ENCODE measurements around the gene AKR1D1.
"Not testable (repeated sequence)": the region's sequence is repeated elsewhere in the genome, so short reads cannot be mapped to it uniquely, and the experiment has no call there.

AKR1D1 gene

DNA sequence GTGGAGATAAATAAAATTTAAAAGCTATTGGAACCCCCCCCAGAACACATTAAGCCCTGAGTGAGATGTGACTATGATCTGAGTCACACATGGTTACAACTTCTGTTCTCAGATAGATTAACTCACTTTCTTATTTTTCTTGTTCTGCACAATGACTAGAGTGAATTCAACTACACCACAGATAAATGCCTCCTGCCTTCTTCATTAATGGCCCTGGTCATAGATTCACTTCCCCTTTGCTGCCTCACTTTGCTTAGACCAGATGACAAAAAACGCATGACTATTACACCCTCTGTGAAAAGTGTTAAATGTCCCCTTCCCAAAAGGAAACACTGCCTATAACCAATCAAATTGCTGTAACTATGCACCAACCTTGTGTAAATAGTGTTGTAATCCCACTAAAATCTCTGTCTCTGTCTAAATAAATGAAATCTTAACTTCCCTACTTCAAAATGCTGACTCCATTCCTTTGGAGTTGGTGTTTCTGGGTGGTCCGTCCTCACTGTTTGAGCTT is 49.4 kb downstream of the AKR1D1 start:
- no peak for DNase-seq

DNA sequence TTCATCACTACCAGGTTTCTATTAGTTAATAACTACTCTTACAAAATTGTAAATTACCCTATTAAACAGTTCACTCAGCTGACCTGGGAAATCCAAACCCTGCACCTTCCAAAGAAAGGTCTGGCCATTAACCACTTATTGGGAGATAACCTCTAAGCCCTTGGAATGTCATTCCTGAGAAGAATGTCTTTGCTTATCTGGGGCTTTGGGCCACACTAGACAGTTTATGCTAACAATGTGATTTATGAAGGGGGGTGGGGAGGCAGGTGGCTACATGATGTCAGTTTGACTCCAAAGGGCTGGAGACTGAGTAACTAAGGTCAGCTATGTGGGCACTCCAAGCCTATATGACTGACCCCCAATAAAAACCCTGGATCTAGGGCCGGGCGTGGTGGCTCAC is 50.7 kb downstream of the AKR1D1 start:
- no peak for DNase-seq

DNA sequence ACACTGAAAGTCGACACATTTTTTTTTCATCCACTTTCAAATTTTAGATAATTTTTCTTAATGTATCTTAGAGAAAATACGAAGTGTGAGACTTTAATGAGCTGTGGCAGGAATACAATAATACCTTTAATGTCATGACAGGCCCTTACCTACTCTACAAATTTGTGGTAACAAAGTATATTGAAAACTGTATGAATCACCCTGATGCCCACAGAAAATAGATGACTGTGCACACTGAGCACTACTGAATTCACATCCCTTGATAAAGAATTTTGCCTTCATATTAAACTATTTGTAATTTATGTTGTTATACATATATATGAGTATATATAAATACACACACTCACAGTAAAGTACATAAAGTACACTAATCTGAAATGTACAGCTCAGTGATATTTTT is 51.7 kb downstream of the AKR1D1 start:
- no peak for DNase-seq

DNA sequence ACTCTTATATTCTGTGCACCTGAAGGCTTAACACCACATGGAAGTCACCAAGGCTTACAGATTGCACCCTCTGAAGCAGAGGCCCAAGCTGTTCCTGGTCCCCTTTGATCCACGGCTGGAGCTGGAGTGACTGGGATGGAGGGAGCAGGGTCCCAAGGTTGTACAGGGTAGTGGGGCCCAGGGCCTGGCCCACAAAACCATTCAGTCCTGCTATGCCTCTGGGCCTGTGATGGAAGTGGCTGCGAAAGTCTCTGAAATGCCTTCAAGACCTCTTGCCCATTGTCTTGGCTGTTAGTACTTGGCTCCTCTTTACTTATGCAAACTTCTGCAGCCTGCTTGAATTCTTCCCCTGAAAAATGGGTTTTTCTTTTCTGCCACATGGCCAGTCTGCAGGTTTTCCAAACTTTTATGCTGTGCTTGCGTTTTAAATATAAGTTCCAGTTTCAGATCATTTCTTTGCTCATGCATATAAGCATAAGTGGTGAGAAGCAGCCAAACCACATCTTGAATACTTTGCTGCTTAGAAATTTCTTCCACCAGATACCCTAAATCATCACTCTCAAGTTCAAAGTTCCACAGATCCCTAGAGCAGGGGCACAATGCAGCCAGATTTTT is 53.4 kb downstream of the AKR1D1 start:
- DNase-seq, result no peak

DNA sequence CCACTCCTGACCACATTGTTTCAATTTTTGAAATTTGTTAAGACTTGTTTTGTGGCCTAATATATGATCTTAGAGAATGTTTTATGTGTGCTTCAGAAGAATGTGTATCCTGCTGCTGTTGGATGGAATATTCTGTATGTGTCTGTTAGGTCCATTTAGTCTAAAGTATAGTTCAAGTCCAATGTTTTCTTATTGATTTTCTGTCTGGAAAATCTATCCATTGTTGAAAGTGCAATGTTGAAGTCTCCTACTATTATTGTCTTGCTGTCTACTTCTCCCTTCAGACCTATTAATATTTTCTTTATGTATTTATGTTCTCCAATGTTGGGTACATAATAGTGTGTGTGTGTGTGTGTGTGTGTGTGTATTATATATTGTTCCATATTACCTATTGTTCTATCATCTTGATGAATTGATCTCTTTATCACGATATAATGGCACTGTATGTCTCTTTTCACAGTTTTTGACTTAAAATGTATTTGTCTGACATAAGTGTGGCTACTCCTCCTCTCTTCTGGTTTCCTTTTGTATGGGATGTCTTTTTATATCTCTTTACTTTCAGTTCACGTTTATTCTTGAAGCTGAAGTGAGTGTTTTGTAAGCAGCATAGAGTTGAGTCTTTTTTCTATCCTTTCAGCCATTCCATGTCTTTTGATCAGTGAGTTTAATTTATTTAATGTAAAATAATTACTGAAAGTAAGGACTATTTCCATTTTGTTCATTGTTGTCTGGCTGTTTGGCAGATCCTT is 61.3 kb downstream of the AKR1D1 start:
- no peak for DNase-seq

DNA sequence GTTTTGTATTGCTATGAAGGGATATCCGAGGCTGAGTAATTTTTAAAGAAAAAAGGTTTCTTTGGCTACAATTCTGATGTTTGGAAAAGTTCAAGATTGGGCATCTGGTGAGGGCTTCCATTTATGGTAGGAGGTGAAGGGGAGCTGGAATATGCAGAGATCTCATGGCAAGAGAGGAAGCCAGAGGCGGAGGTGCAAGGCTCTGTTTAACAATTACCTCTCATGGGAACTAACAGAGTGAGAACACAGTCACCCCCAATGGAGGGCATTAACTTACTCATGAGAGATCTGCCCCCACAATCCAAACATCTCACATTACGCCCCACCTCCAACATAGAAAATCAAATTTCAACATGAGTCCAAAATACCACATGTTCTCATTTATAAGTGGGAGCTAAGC is 62.0 kb downstream of the AKR1D1 start:
- no peak for DNase-seq

DNA sequence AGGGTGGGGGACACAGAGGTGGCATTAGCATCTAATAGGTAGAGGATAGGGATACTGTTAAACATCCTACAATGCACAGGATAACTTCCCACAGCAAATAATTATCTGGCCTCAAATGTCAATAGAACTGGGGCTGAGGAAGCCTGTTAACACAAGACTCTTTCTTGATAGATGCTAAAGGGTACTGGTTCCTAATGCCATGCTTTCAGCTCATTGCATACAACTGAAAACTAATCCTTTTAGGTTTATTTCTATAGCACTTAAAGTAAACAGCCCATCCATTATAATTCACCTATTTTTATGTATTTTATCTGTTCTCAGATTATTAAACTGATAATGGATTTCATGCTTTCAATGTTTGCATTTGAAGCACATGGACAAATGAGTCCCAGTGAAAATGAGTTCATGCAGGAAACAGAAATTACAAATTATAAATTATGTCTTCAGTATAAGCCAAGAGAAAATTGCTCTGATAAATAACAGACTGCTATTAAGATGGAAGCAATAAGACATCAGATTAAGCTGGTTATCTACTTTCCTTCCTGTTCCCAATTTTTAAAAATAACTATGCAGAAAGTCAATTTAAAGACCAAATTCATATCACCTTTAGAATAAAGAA is 66.4 kb downstream of the AKR1D1 start:
- no peak for DNase-seq

DNA sequence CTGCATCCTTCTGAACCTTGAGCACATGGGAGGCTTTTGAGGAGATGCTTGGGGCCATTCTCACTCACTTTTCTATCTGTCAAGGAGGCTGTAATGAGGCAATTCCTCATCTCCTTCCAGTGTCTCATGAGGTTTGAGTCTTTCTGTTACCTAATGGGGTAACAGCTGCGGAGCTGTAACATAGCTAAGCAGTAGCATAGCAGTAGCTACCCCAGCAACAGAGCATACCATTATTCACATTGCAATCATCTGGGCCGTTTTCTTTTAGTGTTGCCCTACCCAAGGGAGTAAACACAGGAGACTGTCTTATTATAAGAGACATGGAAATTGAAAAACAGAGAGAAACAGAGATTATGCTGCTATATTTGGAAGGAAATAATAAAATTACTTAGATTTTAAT is 68.7 kb downstream of the AKR1D1 start:
- DNase-seq, result no peak

DNA sequence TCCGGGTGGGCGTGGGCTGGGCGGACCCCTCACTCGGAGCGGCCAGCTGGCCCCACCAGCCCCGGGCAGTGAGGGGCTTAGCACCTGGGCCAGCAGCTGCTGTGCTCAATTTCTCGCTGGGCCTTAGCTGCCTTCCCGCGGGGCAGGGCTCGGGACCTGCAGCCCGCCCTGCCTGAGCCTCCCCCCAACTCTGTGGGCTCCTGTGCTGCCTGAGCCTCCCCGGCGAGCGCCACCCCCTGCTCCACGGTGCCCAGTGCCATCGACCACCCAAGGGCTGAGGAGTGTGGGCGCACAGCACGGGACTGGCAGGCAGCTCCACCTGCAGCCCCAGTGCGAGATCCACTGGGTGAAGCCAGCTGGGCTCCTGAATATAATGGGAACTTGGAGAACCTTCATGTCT is 70.0 kb downstream of the AKR1D1 start:
- DNase-seq, result not testable (repeated sequence)

DNA sequence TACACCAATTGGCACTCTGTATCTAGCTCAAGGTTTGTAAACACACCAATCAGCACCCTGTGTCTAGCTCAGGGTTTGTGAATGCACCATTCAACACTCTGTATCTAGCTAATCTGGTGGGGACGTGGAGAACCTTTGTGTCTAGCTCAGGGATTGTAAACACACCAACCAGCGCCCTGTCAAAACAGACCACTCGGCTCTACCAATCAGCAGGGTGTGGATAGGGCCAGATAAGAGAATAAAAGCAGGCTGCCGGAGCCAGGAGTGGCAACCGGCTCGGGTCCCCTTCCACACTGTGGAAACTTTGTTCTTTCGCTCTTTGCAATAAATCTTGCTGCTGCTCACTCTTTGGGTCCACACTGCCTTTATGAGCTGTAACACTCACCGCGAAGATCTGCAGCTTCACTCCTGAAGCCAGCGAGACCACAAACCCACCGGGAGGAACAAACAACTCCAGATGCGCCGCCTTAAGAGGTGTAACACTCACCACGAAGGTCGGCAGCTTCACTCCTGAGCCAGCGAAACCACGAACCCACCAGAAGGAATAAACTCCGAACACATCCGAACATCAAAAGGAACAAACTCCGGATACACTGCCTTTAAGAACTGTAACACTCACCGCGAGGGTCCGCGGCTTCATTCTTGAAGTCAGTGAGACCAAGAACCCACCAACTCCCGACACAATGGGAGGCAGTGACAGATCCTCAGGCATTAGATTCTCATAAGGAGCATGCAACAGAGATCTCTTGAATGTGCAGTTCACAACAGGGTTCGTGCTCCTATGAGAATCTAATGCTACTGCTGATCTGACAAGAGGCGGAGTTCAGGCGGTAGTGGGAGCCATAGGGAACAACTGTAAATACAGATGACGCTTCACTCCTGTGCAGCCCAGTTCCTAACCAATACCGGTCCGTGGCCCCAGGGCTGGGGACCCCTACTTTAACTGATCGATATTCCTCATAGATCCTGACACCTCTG is 70.8 kb downstream of the AKR1D1 start:
- not testable (repeated sequence) for DNase-seq

DNA sequence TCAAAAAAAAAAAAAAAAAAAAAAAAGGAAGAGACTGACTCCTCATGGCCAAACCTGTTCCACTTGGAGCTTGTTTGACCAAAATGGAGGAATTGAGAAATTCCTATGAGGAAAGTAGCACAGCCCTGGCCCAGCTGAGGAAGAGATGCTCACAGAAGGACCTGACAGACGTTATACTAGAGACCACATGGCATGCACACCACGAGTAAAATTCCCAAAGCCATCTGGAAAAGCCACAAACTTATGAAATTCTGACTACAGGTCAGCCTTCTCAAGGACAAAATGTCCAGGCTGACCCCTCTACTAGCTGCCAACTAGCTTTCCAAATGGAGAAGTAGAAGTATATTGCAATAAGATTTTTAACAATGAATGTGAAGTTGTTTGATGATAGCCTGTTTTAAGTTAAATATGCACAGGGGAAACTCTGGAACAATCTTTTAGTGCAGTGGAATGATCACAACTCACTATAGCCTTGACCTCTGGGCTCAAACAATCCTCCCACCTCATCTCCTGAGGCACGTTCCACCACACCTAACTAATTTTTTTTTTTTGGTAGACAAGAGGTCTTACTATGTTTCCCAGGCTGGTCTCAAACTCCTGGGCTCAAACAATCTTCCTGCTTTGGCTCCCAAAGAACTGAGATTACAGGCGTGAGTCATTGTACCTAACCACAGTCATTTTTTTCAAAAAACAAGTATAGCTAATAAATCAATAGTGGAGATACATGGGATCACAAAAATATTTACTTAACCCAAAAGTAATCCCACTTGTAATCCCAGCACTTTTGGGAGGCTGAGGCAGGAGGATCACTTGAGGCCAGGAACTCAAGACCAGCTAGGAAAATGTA is 75.7 kb downstream of the AKR1D1 start:
- no peak for DNase-seq

DNA sequence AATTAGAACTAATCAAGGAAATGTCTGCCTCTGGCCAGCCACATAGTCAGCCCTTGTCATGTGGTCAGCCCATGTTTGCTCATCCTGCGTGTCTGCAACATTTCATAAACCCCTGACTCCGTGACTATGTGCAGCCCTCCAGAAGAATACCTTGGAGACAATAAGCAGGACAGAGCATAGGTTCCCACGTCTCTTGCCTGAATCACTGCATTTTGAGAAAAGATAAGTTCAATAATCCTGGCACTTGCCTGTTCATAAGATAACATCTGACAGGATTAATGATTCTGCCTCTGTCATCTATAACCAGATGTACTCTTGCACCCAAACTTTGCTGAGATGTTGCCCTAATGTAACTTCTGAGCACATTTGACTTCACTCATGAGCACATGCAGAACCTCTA is 78.4 kb downstream of the AKR1D1 start:
- DNase-seq, result no peak

DNA sequence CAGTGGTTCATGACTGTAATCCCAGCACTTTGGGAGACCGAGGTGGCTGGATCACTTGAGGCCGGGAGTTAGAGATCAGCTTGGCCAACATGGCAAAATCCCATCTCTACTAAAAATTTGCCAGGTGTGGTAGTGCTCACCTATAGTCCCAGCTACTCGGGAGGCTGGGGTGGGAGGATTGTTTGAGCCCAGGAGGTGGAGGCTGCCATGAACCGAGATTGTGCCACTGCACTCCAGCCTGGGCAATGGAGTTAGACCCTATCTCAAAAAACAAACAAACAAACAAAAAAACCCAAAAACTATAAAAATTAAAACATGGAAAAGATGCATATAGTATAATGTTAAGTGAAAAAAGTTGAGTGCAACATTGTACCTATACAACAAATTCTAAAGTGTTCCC is 81.4 kb downstream of the AKR1D1 start:
- DNase-seq, result no peak

DNA sequence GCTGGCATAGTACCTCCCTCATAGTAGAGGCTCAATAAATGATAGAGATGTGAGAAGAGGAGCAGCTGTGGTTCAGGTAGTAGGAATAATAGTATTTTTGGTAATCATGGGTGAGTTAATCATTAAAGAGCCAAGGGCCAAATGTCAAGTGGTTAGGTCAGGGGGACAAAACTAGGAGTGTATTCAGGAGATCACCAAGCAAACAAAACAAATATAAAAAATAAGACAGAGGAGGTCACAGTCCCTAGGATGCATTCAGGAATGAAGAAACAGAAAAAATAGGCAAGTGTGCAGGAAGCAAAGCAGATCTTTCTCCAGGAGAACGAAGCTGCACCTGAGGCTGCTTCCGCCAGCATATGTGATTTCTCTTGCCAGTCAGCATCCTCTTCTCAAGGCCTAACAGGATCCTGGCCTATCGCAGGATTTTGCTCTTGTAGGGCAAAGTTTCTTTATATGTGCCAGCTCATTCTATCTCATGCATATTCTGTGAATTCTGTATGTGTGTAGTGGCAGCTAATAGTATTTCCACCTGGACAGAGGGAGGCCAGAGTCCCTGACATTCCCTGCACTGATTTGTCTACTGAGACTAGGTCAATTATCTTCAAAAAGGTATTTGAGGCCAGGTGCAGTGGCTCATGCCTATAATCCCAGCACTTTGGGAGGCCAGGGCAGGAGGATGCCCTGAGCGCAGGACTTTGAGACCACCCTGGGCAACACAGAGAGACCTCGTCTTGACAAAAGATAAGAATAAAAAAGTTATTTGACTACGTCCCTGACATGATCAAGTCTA is 82.7 kb downstream of the AKR1D1 start:
- no peak for DNase-seq

DNA sequence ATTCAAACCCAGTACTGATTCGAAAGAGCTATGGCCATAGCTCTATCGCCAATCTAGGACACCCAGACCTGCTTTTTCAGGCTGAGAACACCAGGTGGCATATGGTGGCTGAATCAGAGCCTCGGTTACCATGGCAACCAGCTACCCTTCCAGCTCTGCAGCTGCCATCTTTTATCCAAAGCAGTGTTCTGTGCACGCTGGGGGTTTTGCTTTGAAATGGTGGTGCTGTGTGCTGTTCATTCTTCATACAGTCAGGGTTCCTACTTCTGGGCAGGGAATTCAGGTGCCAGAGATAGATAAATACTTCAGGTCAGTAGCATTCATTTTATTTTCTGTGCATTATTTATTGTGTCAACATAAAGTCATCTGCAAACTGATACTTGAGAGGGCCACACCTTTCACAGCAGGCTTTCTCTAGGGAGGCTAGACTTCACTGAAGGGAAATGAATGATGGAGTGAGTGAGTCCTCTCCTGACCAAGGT is 85.4 kb downstream of the AKR1D1 start:
- peak; percentile 59 for DNase-seq

DNA sequence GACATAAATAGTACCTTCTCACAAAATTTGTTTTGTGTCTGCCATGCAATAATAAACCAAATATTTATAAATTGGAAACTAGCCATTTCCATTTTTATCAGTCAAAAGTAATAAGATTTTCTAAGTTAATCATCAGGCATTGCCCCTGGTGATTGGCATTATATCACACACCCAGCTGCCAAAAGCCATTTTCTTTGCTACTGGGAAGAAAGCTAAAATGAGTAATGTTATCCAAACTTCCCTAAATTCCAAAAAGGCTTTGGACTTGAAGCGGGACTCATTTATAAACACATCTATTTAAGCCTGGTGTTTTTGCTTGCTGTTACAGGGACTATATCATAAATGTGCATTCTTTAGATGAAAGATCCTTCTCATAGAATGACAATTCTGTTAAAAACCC is 86.0 kb downstream of the AKR1D1 start:
- no peak for DNase-seq

DNA sequence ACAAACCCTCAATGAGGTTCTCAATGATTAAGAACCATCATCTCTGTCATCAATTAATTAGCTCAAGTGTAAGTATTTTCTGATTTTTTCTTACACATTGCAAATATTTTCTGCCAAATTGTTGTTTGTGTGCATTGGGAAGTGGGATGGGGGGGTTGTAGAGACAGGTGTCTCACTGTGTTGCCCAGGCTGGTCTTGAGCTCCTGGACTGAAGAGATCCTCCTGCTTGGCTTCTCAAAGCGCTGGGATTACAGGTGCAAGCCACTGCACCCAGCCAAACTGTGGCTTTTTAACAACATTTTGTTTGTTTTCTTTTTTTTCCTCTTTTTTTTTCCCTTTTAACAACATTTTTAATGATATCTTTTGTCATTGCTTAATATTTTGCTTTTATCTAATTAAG is 87.5 kb downstream of the AKR1D1 start:
- no peak for DNase-seq

DNA sequence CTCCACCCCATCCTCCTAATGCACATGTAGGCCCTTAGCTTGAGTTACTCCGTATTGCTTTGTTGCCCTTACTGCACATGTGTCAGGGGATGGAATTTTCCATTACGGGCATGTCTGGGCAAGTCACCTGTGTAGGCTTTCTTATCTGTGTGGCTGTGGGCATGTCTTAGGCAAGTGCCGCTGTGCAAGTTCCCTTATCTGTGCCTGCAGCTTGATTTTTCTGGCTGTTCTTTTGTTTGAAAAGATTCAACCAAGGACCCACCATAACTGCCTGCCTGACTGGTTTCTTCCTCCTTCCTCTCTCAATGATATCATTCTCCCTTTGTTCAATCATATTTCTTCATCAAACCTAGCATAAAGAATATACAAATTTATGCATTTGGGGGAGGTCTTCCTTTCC is 88.5 kb downstream of the AKR1D1 start:
- DNase-seq, result no peak

DNA sequence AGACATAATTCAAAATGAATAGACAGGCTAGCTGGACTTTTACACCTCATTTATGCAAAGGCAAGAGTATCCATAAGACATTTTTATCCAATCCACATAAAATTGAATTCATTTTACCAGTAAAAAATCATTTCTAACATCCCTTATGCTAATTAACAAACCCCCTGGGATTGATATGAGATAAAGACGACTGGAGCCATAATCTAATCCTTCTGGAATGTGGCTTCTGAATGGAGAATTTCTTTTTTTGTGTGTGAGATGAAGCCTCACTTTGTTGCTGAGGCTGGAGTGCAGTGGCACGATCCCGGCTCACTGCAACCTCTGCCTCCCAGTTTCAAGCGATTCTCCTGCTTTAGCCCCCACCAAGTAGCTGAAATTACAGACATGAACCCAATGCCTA is 90.4 kb downstream of the AKR1D1 start:
- DNase-seq, result no peak

DNA sequence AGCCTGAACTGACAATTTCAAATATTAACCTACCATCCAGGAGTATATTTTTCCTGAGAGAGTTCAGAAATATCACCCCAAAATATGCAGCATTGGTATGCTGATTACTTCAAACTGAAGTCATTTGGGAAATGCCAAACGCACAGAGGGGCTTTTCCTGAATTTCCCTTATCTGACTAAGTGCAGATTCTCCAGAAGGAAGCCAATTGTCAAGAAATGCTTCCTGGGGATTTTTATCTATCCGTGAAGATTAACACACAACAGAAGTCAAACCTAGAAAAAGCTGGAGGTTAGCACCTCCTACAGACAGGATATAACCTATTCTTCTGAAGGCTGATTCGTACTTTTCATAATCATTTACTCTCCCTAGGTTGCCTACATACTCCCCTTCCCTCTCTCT is 91.0 kb downstream of the AKR1D1 start:
- no peak for DNase-seq

DNA sequence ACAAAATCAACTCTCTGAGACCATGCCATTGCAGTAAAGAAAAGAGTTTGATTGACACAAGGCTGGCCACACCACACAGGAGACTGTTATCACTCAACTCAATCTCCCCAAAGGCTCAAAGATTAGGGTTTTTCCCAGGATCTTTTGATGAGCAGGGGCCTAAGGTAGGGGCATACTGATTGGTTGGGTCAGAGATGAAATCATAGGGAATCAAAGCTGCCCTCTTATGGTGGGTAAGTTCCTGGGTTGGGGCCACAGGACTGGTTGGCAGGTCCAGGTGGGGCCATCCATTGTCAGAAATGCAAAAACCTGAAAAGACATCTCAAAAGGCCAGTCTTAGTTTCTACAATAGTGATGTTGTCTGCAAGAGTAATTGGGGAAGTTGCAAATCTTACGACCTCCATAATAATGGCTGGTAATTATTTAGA is 91.6 kb downstream of the AKR1D1 start:
- no peak for DNase-seq

Measured in NCI-H1048 (cell line).